Activated T-cell treated with anti-CD3 and anti-CD28 coated beads, Interleukin-2, amount 50 U/mL, for 72 hours (primary cell): ENCODE results near the gene OR1M1. TPM values are rescaled to one million over a fixed set of nuclear protein-coding genes. Genes with fewer than 3 reads are reported as not detected.

Experiments
- ATAC-seq, 2 donors: fragments of 150-1000 bp; cut with Tn5 transposase; replicated peaks in 1 of 2; 2 replicates each; pipeline ENCODE4 v1.10.0; 2021; ENCODE audit warnings: moderate library complexity in 2 of 2, mild to moderate bottlenecking in 1 of 2
- DNase-seq, 2 donors: peaks; one replicate each; pipeline ENCODE4 v3.0.0; 2021 to 2022; ENCODE audit warnings: mixed read lengths in 1 of 2
- H3K27ac Mint-ChIP-seq: one replicate; pipeline ENCODE4 v1.8.0; 2022; ENCODE audit warnings: mild to moderate bottlenecking, moderate library complexity, mixed read lengths
- H3K27me3 Mint-ChIP-seq: one replicate; pipeline ENCODE4 v1.8.0; 2022; ENCODE audit warnings: low read depth, mixed read lengths
- H3K36me3 Mint-ChIP-seq, 2 donors: one replicate each; pipeline ENCODE4 v1.8.0; 2022; ENCODE audit warnings: mixed read lengths in 2 of 2, mild to moderate bottlenecking in 1 of 2; ENCODE audit not compliant: insufficient read depth in 2 of 2
- H3K4me1 Mint-ChIP-seq: one replicate; pipeline ENCODE4 v1.8.0; 2022; ENCODE audit warnings: low read depth, mixed read lengths
- H3K4me3 Mint-ChIP-seq, 2 donors: one replicate each; pipeline ENCODE4 v1.8.0; 2022; ENCODE audit warnings: mild to moderate bottlenecking in 2 of 2, mixed read lengths in 2 of 2, moderate library complexity in 2 of 2
- H3K9me3 Mint-ChIP-seq, 2 donors: one replicate each; pipeline ENCODE4 v1.8.0; 2022; ENCODE audit warnings: mixed read lengths in 2 of 2
- total RNA-seq, 2 donors: library from RNA; stranded (reverse); gene quantifications; one replicate each; pipeline ENCODE4 v1.2.3, GENCODE V29; 2022

Gene OR1M1
- total RNA-seq, 2 donors from 2014 or later, result not detected

DNA sequence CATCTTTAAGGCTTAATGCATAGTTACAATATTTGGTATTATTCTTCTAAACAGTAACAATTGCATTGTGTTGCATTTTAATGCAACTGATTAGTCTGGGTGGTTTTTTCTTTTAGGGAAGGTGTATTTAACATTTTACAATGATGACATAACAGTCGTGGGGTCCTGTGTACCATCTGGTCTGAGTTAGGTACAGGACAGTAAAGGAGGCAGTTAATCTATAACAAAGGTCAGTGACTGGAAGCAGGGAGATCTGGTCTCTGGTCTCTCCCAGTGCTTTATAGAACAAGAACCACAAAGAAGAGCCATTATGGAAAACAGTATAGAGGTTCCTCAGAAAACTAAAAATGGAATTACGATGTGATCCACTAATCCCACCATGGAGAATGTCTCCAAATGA is 23.1 kb downstream of the OR1M1 start:
- DNase-seq, result no peak
- no peak for ATAC-seq
- H3K36me3 Mint-ChIP-seq, result no peaks in the 10 kb centered on the region
- no peaks in the 10 kb centered on the region for H3K9me3 Mint-ChIP-seq
- no peak overlapping the region for H3K4me3 Mint-ChIP-seq
- no peaks in the 10 kb centered on the region for H3K27me3 Mint-ChIP-seq
- H3K27ac Mint-ChIP-seq, result no peak overlapping the region
- H3K4me1 Mint-ChIP-seq, result no peaks in the 10 kb centered on the region

DNA sequence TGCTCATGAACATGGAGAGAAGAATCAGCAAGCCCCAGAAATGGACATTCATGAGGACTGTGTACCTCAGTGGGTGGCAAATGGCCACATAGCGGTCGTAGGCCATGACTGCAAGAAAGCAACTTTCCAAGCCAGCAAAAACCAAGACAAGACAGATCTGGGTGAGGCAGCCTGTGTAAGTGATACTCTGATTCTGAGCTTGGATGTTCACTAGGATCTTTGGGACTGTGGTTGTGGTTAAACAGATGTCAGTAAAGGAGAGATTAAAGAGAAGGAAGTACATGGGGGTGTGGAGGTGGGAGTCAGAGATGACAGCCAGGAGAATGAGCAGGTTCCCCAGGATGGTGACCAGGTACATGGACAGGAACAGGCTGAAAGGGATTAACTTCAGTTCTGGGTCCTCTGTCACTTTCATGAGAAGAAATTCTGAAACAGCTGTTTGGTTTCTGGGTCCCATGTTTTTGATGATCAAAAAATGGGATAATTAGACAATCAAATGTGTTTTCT is 28.5 kb downstream of the OR1M1 start, which contains the start of gene OR7G1:
Gene OR7G1, minus strand, starts transcription at position 457 of the 507 bp plus-strand sequence. Its CDS starts 0 bp downstream, at position 457.
- H3K4me1 Mint-ChIP-seq, result no peaks in the 10 kb centered on the region
- no peaks in the 10 kb centered on the region for H3K9me3 Mint-ChIP-seq
- no peaks in the 10 kb centered on the region for H3K36me3 Mint-ChIP-seq
- no peak within 1 kb of the TSS for H3K27ac Mint-ChIP-seq
- no peak within 1 kb of the TSS for H3K4me3 Mint-ChIP-seq
- DNase-seq, result no peak
- peaks cover 20% of the 10 kb centered on the region for H3K27me3 Mint-ChIP-seq
- no peak for ATAC-seq

DNA sequence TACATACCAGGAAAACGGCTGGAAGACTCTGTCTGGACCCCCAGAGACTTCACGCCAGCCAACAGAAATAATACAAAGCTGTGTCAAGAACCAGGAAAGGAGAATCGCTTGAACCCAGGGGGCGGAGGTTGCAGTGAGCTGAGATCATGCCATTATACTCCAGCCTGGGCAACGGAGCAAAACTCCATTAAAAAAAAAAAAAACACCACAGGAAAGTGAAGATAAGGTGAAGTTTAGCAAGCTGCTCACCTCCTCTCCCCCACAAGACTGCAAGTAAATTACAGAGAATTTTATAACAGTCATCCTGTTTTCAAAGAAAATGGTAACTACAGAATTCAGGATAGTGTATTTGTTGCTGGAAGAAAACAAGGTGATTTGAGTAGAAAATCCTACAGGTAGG is 29.7 kb downstream of the OR1M1 start:
- no peak for ATAC-seq
- peaks cover 26% of the 10 kb centered on the region for H3K27me3 Mint-ChIP-seq
- H3K4me3 Mint-ChIP-seq, result no peak overlapping the region
- no peak overlapping the region for H3K27ac Mint-ChIP-seq
- no peaks in the 10 kb centered on the region for H3K36me3 Mint-ChIP-seq
- DNase-seq, result no peak
- H3K9me3 Mint-ChIP-seq, result no peaks in the 10 kb centered on the region
- no peaks in the 10 kb centered on the region for H3K4me1 Mint-ChIP-seq

DNA sequence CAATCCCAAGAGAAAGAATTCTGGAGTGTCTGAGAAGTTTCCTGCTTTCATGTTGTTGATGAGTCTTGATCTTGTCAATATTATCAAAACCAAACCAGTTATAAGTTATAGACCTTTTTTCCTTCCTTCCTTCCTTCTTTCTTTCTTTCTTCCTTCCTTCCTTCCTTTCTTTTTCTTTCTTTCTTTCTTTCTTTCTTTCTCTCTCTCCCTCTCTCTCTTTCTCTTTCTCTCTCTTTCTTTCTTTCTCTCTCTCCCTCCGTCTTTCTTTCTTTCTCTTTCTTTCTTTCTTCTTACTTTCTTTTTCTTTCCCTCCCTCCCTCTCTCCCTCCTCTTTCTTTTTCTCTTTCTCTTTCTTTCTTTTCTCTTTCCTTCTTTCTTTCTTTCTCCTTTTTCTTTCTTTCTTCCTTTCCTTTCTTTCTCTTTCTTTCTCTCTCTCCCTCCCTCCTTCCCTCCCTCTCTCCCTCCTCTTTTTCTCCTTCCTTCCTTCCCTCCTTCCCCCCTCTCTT is 40.1 kb downstream of the OR1M1 start, which contains the start of gene OR7G3:
Gene OR7G3, minus strand, starts transcription at position 51 of the 506 bp plus-strand sequence. Its CDS starts 0 bp downstream, at position 51.
- H3K27me3 Mint-ChIP-seq, result peaks cover 22% of the 10 kb centered on the region
- no peak within 1 kb of the TSS for H3K4me3 Mint-ChIP-seq
- no peaks in the 10 kb centered on the region for H3K9me3 Mint-ChIP-seq
- peaks cover 6% of the 10 kb centered on the region for H3K4me1 Mint-ChIP-seq
- ATAC-seq (no peak), DNase-seq (no peak)
- no peaks in the 10 kb centered on the region for H3K36me3 Mint-ChIP-seq
- H3K27ac Mint-ChIP-seq, result no peak within 1 kb of the TSS

DNA sequence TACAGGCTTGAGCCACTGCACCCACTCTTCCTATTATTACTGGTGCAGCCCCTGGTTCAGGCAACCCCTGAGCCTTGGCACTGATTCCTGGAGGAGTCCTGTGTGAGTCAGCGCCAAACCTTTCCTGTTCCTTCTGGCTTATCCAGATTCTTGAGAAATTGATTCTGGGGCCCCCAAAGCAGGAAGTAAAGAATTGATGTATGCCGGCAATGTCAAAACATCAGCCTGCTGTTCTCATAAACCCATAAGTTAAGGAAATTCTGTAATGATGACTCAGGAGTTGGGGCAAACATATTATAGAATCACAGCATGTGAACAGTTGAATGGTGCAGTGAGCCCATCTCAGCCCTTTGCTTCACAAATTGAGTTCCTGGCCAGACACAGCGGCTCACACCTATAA is 41.3 kb downstream of the OR1M1 start:
- Mint-ChIP-seq H3K36me3 (no peaks in the 10 kb centered on the region), H3K9me3 (no peaks in the 10 kb centered on the region), H3K4me3 (no peak overlapping the region), H3K4me1 (peaks cover 6% of the 10 kb centered on the region), H3K27me3 (peaks cover 22% of the 10 kb centered on the region), H3K27ac (no peak overlapping the region)
- DNase-seq (no peak), ATAC-seq (no peak)

DNA sequence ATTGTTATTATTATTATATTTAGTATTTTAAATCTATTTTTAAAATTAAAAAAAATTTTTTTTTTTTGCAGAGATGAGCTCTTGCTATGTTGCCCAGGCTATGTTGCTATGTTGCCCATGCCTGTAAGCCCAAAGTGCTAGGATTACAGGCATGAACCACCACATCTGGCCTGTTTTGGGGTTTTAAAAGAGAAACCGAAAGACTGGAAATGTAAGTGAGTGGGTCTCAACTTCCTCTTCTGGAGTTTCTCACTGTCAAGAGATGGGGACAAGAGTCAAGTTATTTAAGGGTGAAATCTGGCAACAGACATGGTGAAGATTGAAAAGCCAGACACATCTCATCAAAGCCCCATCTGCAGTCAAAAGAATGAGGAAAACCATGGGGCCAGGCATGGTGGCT is 44.1 kb downstream of the OR1M1 start:
- Mint-ChIP-seq H3K36me3 (no peaks in the 10 kb centered on the region), H3K27me3 (peaks cover 21% of the 10 kb centered on the region), H3K9me3 (no peaks in the 10 kb centered on the region), H3K4me3 (no peak overlapping the region), H3K4me1 (peaks cover 6% of the 10 kb centered on the region), H3K27ac (no peak overlapping the region)
- ATAC-seq (no peak), DNase-seq (no peak)

DNA sequence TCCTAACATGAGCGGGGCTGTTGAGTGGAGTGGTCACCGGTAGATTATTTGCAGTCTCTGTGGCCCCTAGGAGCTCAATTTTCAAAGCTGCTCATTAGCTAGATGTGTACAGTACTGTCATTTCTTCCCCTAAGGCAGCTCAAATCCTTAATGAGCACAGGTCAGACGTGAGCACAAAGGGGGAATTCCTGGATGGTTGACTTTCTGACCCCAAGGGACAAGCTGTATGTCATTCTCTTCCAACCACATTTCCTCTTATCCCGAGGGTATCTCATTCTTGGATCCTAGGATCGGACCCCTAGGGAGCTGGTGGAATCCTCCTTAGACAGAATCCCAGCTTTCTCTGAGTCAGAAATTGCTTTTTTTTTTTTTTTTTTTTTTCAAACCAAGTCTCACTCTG is 45.6 kb downstream of the OR1M1 start:
- Mint-ChIP-seq H3K27me3 (peaks cover 7% of the 10 kb centered on the region), H3K4me1 (peaks cover 12% of the 10 kb centered on the region), H3K4me3 (no peak overlapping the region), H3K9me3 (no peaks in the 10 kb centered on the region), H3K27ac (no peak overlapping the region), H3K36me3 (no peaks in the 10 kb centered on the region)
- DNase-seq (no peak), ATAC-seq (no peak)

DNA sequence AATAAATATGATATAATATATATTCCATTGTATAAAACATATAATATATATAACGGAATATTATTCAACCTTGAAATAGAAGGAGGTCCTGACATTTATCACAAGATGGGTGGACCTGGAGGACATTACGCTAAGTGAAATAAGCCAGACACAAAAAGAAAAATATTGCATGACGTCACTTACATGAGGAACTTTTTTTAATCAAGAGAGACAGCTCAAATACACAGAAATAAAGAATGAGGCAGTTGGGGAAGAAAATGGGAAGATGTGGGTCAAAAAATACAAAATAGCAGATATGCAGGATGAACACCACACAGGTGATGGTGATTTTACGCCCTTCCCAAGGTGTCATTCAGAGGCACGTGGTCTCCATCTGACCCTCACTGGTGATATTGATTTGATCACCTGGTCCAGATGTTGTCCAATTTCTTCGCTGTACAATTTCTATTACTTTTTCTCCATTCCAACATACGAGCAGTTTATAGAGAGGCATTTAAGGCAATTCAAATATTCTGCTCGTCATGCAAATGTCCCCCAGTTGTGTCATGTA is 52.8 kb downstream of the OR1M1 start:
- H3K27ac Mint-ChIP-seq, result peak overlapping the region; percentile 97
- H3K27me3 Mint-ChIP-seq, result no peaks in the 10 kb centered on the region
- H3K36me3 Mint-ChIP-seq, result peaks cover 7 to 24% of the 10 kb centered on the region in 2 donors
- peak overlapping the region; percentile 97 to 99 for H3K4me3 Mint-ChIP-seq
- no peak for DNase-seq
- peaks cover 2 to 5% of the 10 kb centered on the region in 2 donors for H3K9me3 Mint-ChIP-seq
- peaks cover 50% of the 10 kb centered on the region for H3K4me1 Mint-ChIP-seq
- ATAC-seq, result peak; percentile 8 to 12

DNA sequence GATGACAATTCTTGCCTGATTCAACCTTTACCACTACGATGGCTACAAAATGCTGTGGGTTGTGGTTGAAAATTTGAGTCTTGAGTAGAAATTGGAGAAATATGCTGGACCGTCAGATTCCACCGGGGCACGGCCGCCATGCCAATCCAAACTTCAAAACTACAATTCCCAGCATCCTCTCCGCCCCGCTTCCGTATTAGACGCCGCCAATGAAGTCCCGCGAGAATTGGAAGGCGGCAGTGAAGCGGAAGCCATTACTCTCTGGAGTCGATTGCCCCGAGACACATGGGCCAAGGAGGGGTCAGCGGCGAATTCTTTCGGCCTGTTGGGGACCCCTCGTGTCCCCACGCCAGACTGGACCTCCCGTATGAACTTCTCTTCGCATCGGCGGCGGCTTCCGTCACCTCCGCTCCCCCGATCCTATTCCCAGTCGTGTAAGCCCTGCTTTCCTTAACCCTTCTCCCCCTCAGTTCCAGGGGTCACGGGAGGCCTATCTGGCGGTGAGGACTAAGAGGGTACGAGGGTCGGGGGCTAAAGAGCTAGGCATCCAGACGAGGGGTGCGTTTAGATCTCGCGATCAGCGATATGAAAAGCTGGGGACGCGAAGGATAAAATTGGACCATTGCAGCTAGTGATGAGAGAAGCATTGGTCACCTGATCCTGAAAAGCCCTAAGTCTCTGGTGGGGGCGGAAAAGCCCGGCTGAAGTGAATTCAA is 53.5 kb downstream of the OR1M1 start, which contains the start of gene ZNF317:
Gene ZNF317, plus strand, starts transcription at position 239 of the 716 bp plus-strand sequence. CDS start 15,620 bp downstream, outside the sequence.
- peak within 1 kb of the TSS; percentile 97 for H3K27ac Mint-ChIP-seq
- peaks cover 3 to 6% of the 10 kb centered on the region in 2 donors for H3K9me3 Mint-ChIP-seq
- peak within 1 kb of the TSS; percentile 97 to 99 for H3K4me3 Mint-ChIP-seq
- H3K36me3 Mint-ChIP-seq, result peaks cover 12 to 30% of the 10 kb centered on the region in 2 donors
- peak; percentile 89 to 93 for DNase-seq
- H3K4me1 Mint-ChIP-seq, result peaks cover 52% of the 10 kb centered on the region
- peak; percentile 94 to 96 for ATAC-seq
- H3K27me3 Mint-ChIP-seq, result no peaks in the 10 kb centered on the region

DNA sequence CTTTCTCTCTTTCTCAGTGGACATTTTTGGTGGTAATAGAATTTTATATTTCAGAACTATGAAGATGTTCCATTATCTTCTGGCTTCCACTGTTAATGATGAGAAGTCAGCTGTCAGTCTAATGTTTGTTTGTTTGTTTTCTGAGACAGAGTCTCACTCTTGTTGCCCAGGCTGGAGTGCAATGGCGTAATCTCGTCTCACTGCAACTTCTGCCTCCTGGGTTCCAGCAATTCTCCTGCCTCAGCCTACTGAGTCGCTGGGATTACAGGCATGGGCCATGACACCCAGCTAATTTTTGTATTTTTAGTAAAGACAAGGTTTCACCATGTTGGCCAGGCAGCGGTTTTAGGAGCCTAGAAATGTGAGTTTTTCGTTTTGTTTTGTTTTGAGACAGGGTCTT is 58.1 kb downstream of the OR1M1 start:
- DNase-seq (no peak), ATAC-seq (no peak)
- Mint-ChIP-seq H3K27me3 (no peaks in the 10 kb centered on the region), H3K9me3 (peaks cover 3 to 10% of the 10 kb centered on the region in 2 donors), H3K4me1 (peaks cover 64% of the 10 kb centered on the region), H3K36me3 (peaks cover 34 to 63% of the 10 kb centered on the region in 2 donors), H3K4me3 (peak overlapping the region in 1 of 2 donors; percentile 45), H3K27ac (peak overlapping the region; percentile 87)

Other genes starting within 250 kb of the OR1M1 start
- gene MUC16, start 76.7 kb upstream of the OR1M1 start, total RNA-seq, result under 1 TPM in 1 of 2 donors, not detected in 1; 0.05 TPM
- not detected for gene OR7G2, start 20.4 kb downstream of the OR1M1 start, total RNA-seq
- not detected for gene OR7G1, start 28.7 kb downstream of the OR1M1 start, total RNA-seq
- gene OR7G3, start 39.9 kb downstream of the OR1M1 start, total RNA-seq, result not detected
- gene ZNF317, start 53.3 kb downstream of the OR1M1 start, total RNA-seq, result 10 to 100 TPM; 44.6 to 57.4 TPM
- under 1 TPM; 0.14 to 0.24 TPM for gene OR7D2, start 91.9 kb downstream of the OR1M1 start, total RNA-seq
- gene OR7D4, start 132.5 kb downstream of the OR1M1 start, total RNA-seq, result not detected
- gene OR7E24, start 163.9 kb downstream of the OR1M1 start, total RNA-seq, result not detected
- 10 to 100 TPM; 12.6 to 14.0 TPM for gene ZNF699, start 222.8 kb downstream of the OR1M1 start, total RNA-seq
- gene ZNF559, start 237.1 kb downstream of the OR1M1 start, total RNA-seq, result 10 to 100 TPM; 18.3 to 19.7 TPM